Lower leg skin (tissue), 3 donors: ENCODE results near the gene ARAP1.

Source experiments
- CTCF ChIP-seq, 3 donors: fragments of 450-650 bp; IDR thresholded peaks; one replicate each; pipeline ENCODE4 v1.5.1; 2016; ENCODE audit warnings: antibody characterized with exemption in 3 of 3, mild to moderate bottlenecking in 3 of 3, moderate library complexity in 2 of 3
- POLR2A ChIP-seq, 2 donors: fragments of 450-650 bp; IDR thresholded peaks; one replicate each; pipeline ENCODE4 v1.6.1; 2016 to 2017; ENCODE audit warnings: antibody characterized with exemption in 2 of 2, mild to moderate bottlenecking in 1 of 2, moderate library complexity in 1 of 2

GRCh38 chr11:72758690-72759389 lies 6.6 kb upstream of the ARAP1 start:
- TF ChIP-seq POLR2A (IDR thresholded peaks at IDR 0.05) (no peak), CTCF (IDR thresholded peaks at IDR 0.05) (no peak)
